Neural progenitor cell (in vitro differentiated cells): Measurements from ENCODE around the gene SDS. TPM values are rescaled to one million over a fixed set of nuclear protein-coding genes. Genes with fewer than 3 reads are reported as not detected.

Experiments
- DNase-seq: peaks from one replicate; pipeline ENCODE4 v3.0.0-alpha.2; 2016; ENCODE audit warnings: low spot score
- H2AFZ ChIP-seq: fragments of 200-600 bp; sonication (generic); replicated peaks from 2 replicates; pipeline ENCODE4 v1.6.1; 2016; ENCODE audit warnings: antibody characterized with exemption
- H3F3A ChIP-seq: fragments of 200-600 bp; sonication (generic); 2 replicates; pipeline ENCODE4 v1.6.1; 2016; ENCODE audit warnings: antibody characterized with exemption, low read depth
- H3K27ac ChIP-seq: fragments of 200-600 bp; sonication (generic); 2 replicates; pipeline ENCODE4 v1.5.1; 2016; ENCODE audit warnings: mild to moderate bottlenecking
- H3K27me3 ChIP-seq: fragments of 200-600 bp; sonication (generic); 2 replicates; pipeline ENCODE4 v1.6.1; 2016; ENCODE audit warnings: mild to moderate bottlenecking, moderate library complexity
- H3K36me3 ChIP-seq: fragments of 200-600 bp; sonication (generic); 2 replicates; pipeline ENCODE4 v1.5.1; 2016
- H3K4me1 ChIP-seq: fragments of 200-600 bp; sonication (generic); 2 replicates; pipeline ENCODE4 v1.6.1; 2016; ENCODE audit warnings: mixed run types
- H3K4me2 ChIP-seq: fragments of 200-600 bp; sonication (generic); 2 replicates; pipeline ENCODE4 v1.6.1; 2016
- H3K4me3 ChIP-seq: fragments of 200-600 bp; sonication (generic); 2 replicates; pipeline ENCODE4 v1.5.1; 2016
- H3K79me2 ChIP-seq: fragments of 200-600 bp; sonication (generic); 2 replicates; pipeline ENCODE4 v1.6.1; 2016; ENCODE audit warnings: low read depth
- H3K9ac ChIP-seq: fragments of 200-600 bp; sonication (generic); 2 replicates; pipeline ENCODE4 v1.6.1; 2016
- H3K9me3 ChIP-seq: fragments of 200-600 bp; sonication (generic); 2 replicates; pipeline ENCODE4 v1.5.1; 2016; ENCODE audit warnings: low read depth
- H4K20me1 ChIP-seq: fragments of 200-600 bp; sonication (generic); 2 replicates; pipeline ENCODE4 v1.6.1; 2016; ENCODE audit warnings: low read depth
- H3K27ac Mint-ChIP-seq: 3 replicates; pipeline ENCODE4 v1.8.0; 2021; ENCODE audit warnings: mixed read lengths
- H3K27me3 Mint-ChIP-seq: 2 replicates; pipeline ENCODE4 v1.8.0; 2022; ENCODE audit warnings: low read depth, mild to moderate bottlenecking, inconsistent platforms, moderate library complexity, mixed read lengths; ENCODE audit not compliant: insufficient read depth
- H3K36me3 Mint-ChIP-seq: 3 replicates; pipeline ENCODE4 v1.8.0; 2021; ENCODE audit warnings: mixed read lengths
- H3K4me1 Mint-ChIP-seq: 3 replicates; pipeline ENCODE4 v1.8.0; 2021; ENCODE audit warnings: mixed read lengths
- H3K4me3 Mint-ChIP-seq: 3 replicates; pipeline ENCODE4 v1.8.0; 2021; ENCODE audit warnings: mild to moderate bottlenecking, moderate library complexity, mixed read lengths
- H3K9me3 Mint-ChIP-seq: 3 replicates; pipeline ENCODE4 v1.8.0; 2020; ENCODE audit warnings: mixed read lengths
- CTCF ChIP-seq: fragments of 200-600 bp; sonication (generic); IDR thresholded peaks from 2 replicates; pipeline ENCODE4 v1.5.1; 2017; ENCODE audit warnings: antibody characterized with exemption, mild to moderate bottlenecking
- EZH2 ChIP-seq: fragments of 200-600 bp; sonication (generic); IDR thresholded peaks from 2 replicates; pipeline ENCODE4 v1.6.1; 2017; ENCODE audit warnings: antibody characterized with exemption, mild to moderate bottlenecking, moderate library complexity
- EZH2phosphoT487 ChIP-seq: fragments of 200-600 bp; sonication (generic); IDR thresholded peaks from 2 replicates; pipeline ENCODE4 v1.6.1; 2017; ENCODE audit warnings: antibody characterized with exemption
- total RNA-seq: library from RNA; depleted of rRNA; stranded (reverse); fragments of >200 nt; gene quantifications from 2 replicates; pipeline ENCODE4 v1.2.3, GENCODE V29; 2015; ENCODE audit warnings: low replicate concordance

Gene SDS
- total RNA-seq, 1 donor from 2014 or later: not detected

- Mint-ChIP-seq H3K4me1 (no peaks in the 10 kb centered on the region), H3K4me3 (no peak overlapping the region), H3K9me3 (peaks cover 2% of the 10 kb centered on the region), H3K27ac (no peak overlapping the region), H3K36me3 (no peaks in the 10 kb centered on the region), H3K27me3 (peaks cover 30% of the 10 kb centered on the region)
- Histone ChIP-seq H3K27me3 (no peaks in the 10 kb centered on the region), H2AFZ (no peak overlapping the region), H3K4me1 (no peaks in the 10 kb centered on the region), H3K36me3 (no peaks in the 10 kb centered on the region), H3K4me3 (no peak overlapping the region), H3K79me2 (no peaks in the 10 kb centered on the region), H3F3A (peaks cover 16% of the 10 kb centered on the region), H3K9me3 (no peaks in the 10 kb centered on the region), H4K20me1 (no peaks in the 10 kb centered on the region), H3K4me2 (no peak overlapping the region), H3K27ac (no peak overlapping the region), H3K9ac (no peak overlapping the region)
- TF ChIP-seq CTCF (no peak), EZH2 (no peak), EZH2phosphoT487 (no peak)
- no peak for DNase-seq
These were observed 42.0 kb upstream of the SDS start for GRCh38 chr12:113445544-113446171.

GRCh38 chr12:113443030-113443539 is 39.4 kb upstream of the SDS start:
- Histone ChIP-seq H3K79me2 (no peaks in the 10 kb centered on the region), H3K9ac (no peak overlapping the region), H3K4me3 (no peak overlapping the region), H3K4me2 (no peak overlapping the region), H3F3A (no peaks in the 10 kb centered on the region), H3K27me3 (no peaks in the 10 kb centered on the region), H3K4me1 (no peaks in the 10 kb centered on the region), H4K20me1 (no peaks in the 10 kb centered on the region), H2AFZ (no peak overlapping the region), H3K9me3 (no peaks in the 10 kb centered on the region), H3K36me3 (no peaks in the 10 kb centered on the region), H3K27ac (no peak overlapping the region)
- H3K4me1 Mint-ChIP-seq: peaks cover 6% of the 10 kb centered on the region
- H3K27me3 Mint-ChIP-seq: peaks cover 21% of the 10 kb centered on the region
- H3K4me3 Mint-ChIP-seq: no peak overlapping the region
- no peak overlapping the region for H3K27ac Mint-ChIP-seq
- TF ChIP-seq CTCF (no peak), EZH2phosphoT487 (no peak), EZH2 (no peak)
- H3K36me3 Mint-ChIP-seq: no peaks in the 10 kb centered on the region
- DNase-seq: no peak
- peaks cover 2% of the 10 kb centered on the region for H3K9me3 Mint-ChIP-seq

- Histone ChIP-seq H3K36me3 (no peaks in the 10 kb centered on the region), H3K27ac (no peak overlapping the region), H3K4me3 (no peak overlapping the region), H3K4me2 (no peak overlapping the region), H3K4me1 (no peaks in the 10 kb centered on the region), H3F3A (no peaks in the 10 kb centered on the region), H2AFZ (no peak overlapping the region), H3K9me3 (no peaks in the 10 kb centered on the region), H3K9ac (no peak overlapping the region), H3K79me2 (no peaks in the 10 kb centered on the region), H3K27me3 (no peaks in the 10 kb centered on the region), H4K20me1 (no peaks in the 10 kb centered on the region)
- TF ChIP-seq EZH2 (no peak), EZH2phosphoT487 (no peak), CTCF (no peak)
- Mint-ChIP-seq H3K27me3 (peaks cover 7% of the 10 kb centered on the region), H3K27ac (no peak overlapping the region), H3K9me3 (peaks cover 2% of the 10 kb centered on the region), H3K36me3 (no peaks in the 10 kb centered on the region), H3K4me1 (peaks cover 6% of the 10 kb centered on the region), H3K4me3 (no peak overlapping the region)
- no peak for DNase-seq
These were observed 37.5 kb upstream of the SDS start for GRCh38 chr12:113440947-113441782.
